Stomach (tissue), 9 donors: ENCODE measurements around the gene SLMAP. TPM values are rescaled to one million over a fixed set of nuclear protein-coding genes. Genes with fewer than 3 reads are reported as not detected.
A peak's percentile ranks its signal among the peaks of the same experiment; 100 is the strongest.
"Not testable (repeated sequence)": the region's sequence is repeated elsewhere in the genome, so short reads cannot be mapped to it uniquely, and the experiment has no call there.

Experiments
- DNase-seq, 2 donors: peaks; one replicate each; pipeline versions ENCODE4 v3.0.0 to v3.0.0-alpha.2; 2013 to 2019
- H3K27ac ChIP-seq, 5 donors: fragments of 200-600 bp in 4 of 5; sonication (generic) in 4 of 5; one replicate each; pipeline ENCODE4 v1.5.1; 2013 to 2019; ENCODE audit warnings: mild to moderate bottlenecking in 1 of 5, moderate library complexity in 1 of 5
- H3K27me3 ChIP-seq, 3 donors: fragments of 200-600 bp; sonication (generic); one replicate each; pipeline ENCODE4 v1.5.1; 2017 to 2019; ENCODE audit warnings: mixed run types in 1 of 3
- H3K36me3 ChIP-seq, 4 donors: fragments of 200-600 bp; sonication (generic); 1 replicate in 3 of 4; 2 replicates in 1 of 4; pipeline ENCODE4 v1.5.1; 2016 to 2019
- H3K4me1 ChIP-seq, 4 donors: fragments of 200-600 bp; sonication (generic); one replicate each; pipeline ENCODE4 v1.5.1; 2016 to 2019
- H3K4me3 ChIP-seq, 4 donors: fragments of 200-600 bp; sonication (generic) in 3 of 4; one replicate each; pipeline ENCODE4 v1.5.1; 2016 to 2019; ENCODE audit warnings: mild to moderate bottlenecking in 1 of 4
- H3K9me3 ChIP-seq, 4 donors: fragments of 200-600 bp; sonication (generic); one replicate each; pipeline ENCODE4 v1.5.1; 2016 to 2019
- CTCF ChIP-seq, 7 experiments: fragments of 450-650 bp in 4 of 7; fragments of 200-600 bp in 3 of 7; sonication (generic) in 3 of 7; IDR thresholded peaks; one replicate each; pipeline ENCODE4 v1.5.1; 2016 to 2019; ENCODE audit warnings: antibody characterized with exemption in 7 of 7, control low read depth in 2 of 7, mild to moderate bottlenecking in 1 of 7
- EP300 ChIP-seq: sonication (generic); formaldehyde crosslinking; IDR thresholded peaks from one replicate; pipeline ENCODE4 v1.6.1; 2017; ENCODE audit warnings: antibody characterized with exemption
- POLR2A ChIP-seq, 4 donors: fragments of 450-650 bp; IDR thresholded peaks; one replicate each; pipeline ENCODE4 v1.6.1; 2016; ENCODE audit warnings: antibody characterized with exemption in 4 of 4, control low read depth in 2 of 4, mild to moderate bottlenecking in 1 of 4, moderate library complexity in 1 of 4
- POLR2AphosphoS5 ChIP-seq, 3 donors: sonication (generic); formaldehyde crosslinking; IDR thresholded peaks; one replicate each; pipeline ENCODE4 v1.6.1; 2016; ENCODE audit warnings: antibody characterized with exemption in 3 of 3
- WGBS, 5 donors: extraction: QIAGEN DNeasy Blood & Tissue Kit in 3 of 5; methylation state at CpG; one replicate each; pipeline versions ENCODE4 v1.1.5 to v1.1.7; 2013 to 2018; 5-methylcytosine and 5-hydroxymethylcytosine counted together
- intact Hi-C: fragments of 100-400 bp; cut with DNase I; formaldehyde crosslinking; loops from one replicate; pipeline ENCODE4 v1.15.1; 2023; ENCODE audit warnings: low total_unique reads
- polyA plus RNA-seq, 3 donors: library from polyadenylated mRNA; stranded (reverse); fragments of 200-250 nt; gene quantifications; one replicate each; pipeline ENCODE4 v1.2.3, GENCODE V29; 2013
- total RNA-seq, 5 donors: library from RNA; depleted of rRNA; stranded (reverse); fragments of >200 nt; gene quantifications; one replicate each; pipeline versions ENCODE4 v1.1.0 to v1.2.3, GENCODE V29; 2014 to 2016
- donor health status: healthy with polysubstance abuse.
- donor health status: Bipolar disorder and iron deficiency.
- donor health status: healthy.

Gene SLMAP
- total and polyA plus RNA-seq, 8 donors, result 23.9 to 534 (median 133) TPM

GRCh38 chr3:57876632-57877031 is 120.5 kb downstream of the SLMAP start:
- H3K4me1 ChIP-seq, result peaks cover 0 to 7% (median 0%) of the 10 kb centered on the region in 4 donors
- H3K4me3 ChIP-seq, result no peak overlapping the region
- peak overlapping the region in 1 of 5 donors; percentile 6 for H3K27ac ChIP-seq
- no peak for TF ChIP-seq POLR2AphosphoS5 (IDR thresholded peaks at IDR 0.05)
- no peak for TF ChIP-seq POLR2A (IDR thresholded peaks at IDR 0.05)
- no peak for TF ChIP-seq CTCF (IDR thresholded peaks at IDR 0.05)
- no peak for TF ChIP-seq EP300
- 78 to 89% (median 82%) methylated on average over 3 of the region's 3 CpGs for WGBS, 5 donors
- intact Hi-C loops, result no loop called here
- H3K9me3 ChIP-seq, result no peaks in the 10 kb centered on the region
- no peak for DNase-seq
- H3K36me3 ChIP-seq, result peaks cover 0 to 27% (median 20%) of the 10 kb centered on the region in 4 donors
- no peaks in the 10 kb centered on the region for H3K27me3 ChIP-seq

- Histone ChIP-seq H3K4me1 (peaks cover 0 to 7% (median 0%) of the 10 kb centered on the region in 4 donors), H3K4me3 (no peak overlapping the region), H3K27ac (peak overlapping the region in 2 of 5 donors; percentile 6 to 20), H3K27me3 (no peaks in the 10 kb centered on the region), H3K36me3 (peaks cover 0 to 24% (median 16%) of the 10 kb centered on the region in 4 donors), H3K9me3 (no peaks in the 10 kb centered on the region)
- TF ChIP-seq CTCF (IDR thresholded peaks at IDR 0.05), result no peak
- no peak for TF ChIP-seq EP300
- no peak for TF ChIP-seq POLR2A (IDR thresholded peaks at IDR 0.05)
- no peak for TF ChIP-seq POLR2AphosphoS5 (IDR thresholded peaks at IDR 0.05)
- 83 to 91% (median 89%) methylated on average over 2 of the region's 2 CpGs for WGBS, 5 donors
- DNase-seq, result peak in 1 of 2 donors; percentile 16
- intact Hi-C loops, result no loop called here
These were observed 121.0 kb downstream of the SLMAP start for GRCh38 chr3:57877116-57877515.

GRCh38 chr3:57884436-57884835 is 128.3 kb downstream of the SLMAP start:
- H3K9me3 ChIP-seq, DNase-seq, intact Hi-C loops, H3K4me3 ChIP-seq, H3K27me3 ChIP-seq, H3K4me1 ChIP-seq, H3K27ac ChIP-seq: not testable (repeated sequence)
- peaks cover 0 to 43% (median 25%) of the 10 kb centered on the region in 4 donors for H3K36me3 ChIP-seq
- 95 to 99% (median 96%) methylated on average over 5 of the region's 5 CpGs for WGBS, 5 donors

GRCh38 chr3:57889807-57890206 is 133.7 kb downstream of the SLMAP start:
- 68 to 87% (median 79%) methylated on average over 6 of the region's 6 CpGs for WGBS, 5 donors

More at GRCh38 chr3:57889807-57890206, 133.7 kb downstream of the SLMAP start:
- peaks cover 0 to 24% (median 16%) of the 10 kb centered on the region in 4 donors for H3K36me3 ChIP-seq
- DNase-seq, result peak in 1 of 2 donors; percentile 53
- no peaks in the 10 kb centered on the region for H3K27me3 ChIP-seq
- H3K27ac ChIP-seq, result peak overlapping the region in 4 of 5 donors; percentile 39 to 89 (median 68)
- intact Hi-C loops, result no loop called here
- H3K4me3 ChIP-seq, result peak overlapping the region in 3 of 4 donors; percentile 21 to 39 (median 37)
- no peaks in the 10 kb centered on the region for H3K9me3 ChIP-seq
- no peaks in the 10 kb centered on the region for H3K4me1 ChIP-seq
- peak in 2 of 4 donors; percentile 9 to 36 for TF ChIP-seq POLR2A (IDR thresholded peaks at IDR 0.05)
- TF ChIP-seq EP300, result no peak
- TF ChIP-seq CTCF (IDR thresholded peaks at IDR 0.05), result no peak
- TF ChIP-seq POLR2AphosphoS5 (IDR thresholded peaks at IDR 0.05), result peak; percentile 80 to 98 (median 92)
